HepG2 (cell line): ENCODE data around the gene NOL4L. TPM values are rescaled to one million over a fixed set of nuclear protein-coding genes. Genes with fewer than 3 reads are reported as not detected.

Experiments used
- KLF11 ChIP-seq: IDR thresholded peaks from 2 replicates; pipeline ENCODE4 v1.6.1; 2016; ENCODE audit warnings: missing compliant biosample characterization
- MTF2 ChIP-seq: sonication (generic); formaldehyde crosslinking; IDR thresholded peaks from 2 replicates; pipeline ENCODE4 v1.5.0; 2020; ENCODE audit warnings: missing genetic modification reagents, borderline replicate concordance
- NRL ChIP-seq: sonication (generic); formaldehyde crosslinking; IDR thresholded peaks from 2 replicates; pipeline ENCODE4 v1.5.0; 2020; ENCODE audit warnings: missing genetic modification reagents, mild to moderate bottlenecking, moderate library complexity, borderline replicate concordance
- POLR2A ChIP-seq, 2 experiments: IDR thresholded peaks; 2 replicates each; pipeline ENCODE4 v1.6.1; 2011; ENCODE audit warnings: low read depth in 2 of 2, low read length in 2 of 2, mild to moderate bottlenecking in 1 of 2, moderate library complexity in 1 of 2; ENCODE audit not compliant: insufficient read depth in 1 of 2
- RBM22 ChIP-seq: fragments of 200-400 bp; formaldehyde crosslinking; optimal IDR thresholded peaks from 2 replicates; pipeline ENCODE3; 2017; ENCODE audit warnings: mild to moderate bottlenecking, low read length, moderate library complexity
- TCF7 ChIP-seq: sonication (generic); IDR thresholded peaks from 2 replicates; pipeline ENCODE4 v1.6.1; 2016; ENCODE audit warnings: antibody characterized with exemption, low read depth
- TP53 ChIP-seq: sonication (generic); formaldehyde crosslinking; conservative IDR thresholded peaks from 2 replicates; pipeline ENCODE4 v1.4.0; 2020; ENCODE audit warnings: missing genetic modification reagents
- ZNF235 ChIP-seq: sonication (generic); formaldehyde crosslinking; IDR thresholded peaks from 2 replicates; pipeline ENCODE4 v1.8.1; 2023; ENCODE audit warnings: mild to moderate bottlenecking, missing genetic modification reagents, borderline replicate concordance
- ZNF34 ChIP-seq: sonication (generic); formaldehyde crosslinking; IDR thresholded peaks from 2 replicates; pipeline ENCODE4 v1.4.0; 2020; ENCODE audit warnings: mild to moderate bottlenecking, missing genetic modification reagents, borderline replicate concordance
- polyA plus RNA-seq, 8 experiments: library from polyadenylated mRNA; depleted of rRNA in 3 of 8; stranded (reverse) in 7 of 8; unstranded in 1 of 8; fragments of >200 nt; fragmentation: Illumina TruSeq in 4 of 8; extraction: Trizol in 4 of 8; gene quantifications; 2 replicates each; pipeline versions ENCODE4 v1.2.1 to v1.2.3, GENCODE V29; 2011 to 2016; ENCODE audit warnings: low read depth in 4 of 8, missing spikeins in 1 of 8, mixed read lengths in 1 of 8; ENCODE audit not compliant: insufficient read depth in 1 of 8
- total RNA-seq, 5 experiments: library from RNA; depleted of rRNA; stranded (reverse); fragments of >200 nt; fragmentation: Illumina TruSeq; extraction: Trizol; gene quantifications; 2 replicates each; pipeline ENCODE4 v1.2.3, GENCODE V29; 2016; ENCODE audit warnings: low read depth in 1 of 5
- TF ChIP-seq, protein P1 (sequence below): sonication (generic); formaldehyde crosslinking; conservative IDR thresholded peaks from 2 replicates; pipeline ENCODE4 v1.8.0; 2022; ENCODE audit warnings: mild to moderate bottlenecking, moderate library complexity, missing genetic modification reagents
- TF ChIP-seq, protein P2 (sequence below): sonication (generic); formaldehyde crosslinking; IDR thresholded peaks from 2 replicates; pipeline ENCODE4 v1.9.0; 2022; ENCODE audit warnings: low read depth, missing genetic modification reagents
- TF ChIP-seq, protein P3 (sequence below): sonication (generic); formaldehyde crosslinking; IDR thresholded peaks from 2 replicates; pipeline ENCODE4 v1.4.0; 2020; ENCODE audit warnings: low read depth, missing genetic modification reagents
- TF ChIP-seq, protein P4 (sequence below): sonication (generic); formaldehyde crosslinking; IDR thresholded peaks from 2 replicates; pipeline ENCODE4 v1.5.1; 2020; ENCODE audit warnings: mild to moderate bottlenecking, missing genetic modification reagents, moderate library complexity

NOL4L gene
- total and polyA plus RNA-seq, 2 of the 13 experiments (the other 11 are each of a cell fraction or from before 2014, with no cell fraction given), result 16.6 to 35.4 TPM

DNA sequence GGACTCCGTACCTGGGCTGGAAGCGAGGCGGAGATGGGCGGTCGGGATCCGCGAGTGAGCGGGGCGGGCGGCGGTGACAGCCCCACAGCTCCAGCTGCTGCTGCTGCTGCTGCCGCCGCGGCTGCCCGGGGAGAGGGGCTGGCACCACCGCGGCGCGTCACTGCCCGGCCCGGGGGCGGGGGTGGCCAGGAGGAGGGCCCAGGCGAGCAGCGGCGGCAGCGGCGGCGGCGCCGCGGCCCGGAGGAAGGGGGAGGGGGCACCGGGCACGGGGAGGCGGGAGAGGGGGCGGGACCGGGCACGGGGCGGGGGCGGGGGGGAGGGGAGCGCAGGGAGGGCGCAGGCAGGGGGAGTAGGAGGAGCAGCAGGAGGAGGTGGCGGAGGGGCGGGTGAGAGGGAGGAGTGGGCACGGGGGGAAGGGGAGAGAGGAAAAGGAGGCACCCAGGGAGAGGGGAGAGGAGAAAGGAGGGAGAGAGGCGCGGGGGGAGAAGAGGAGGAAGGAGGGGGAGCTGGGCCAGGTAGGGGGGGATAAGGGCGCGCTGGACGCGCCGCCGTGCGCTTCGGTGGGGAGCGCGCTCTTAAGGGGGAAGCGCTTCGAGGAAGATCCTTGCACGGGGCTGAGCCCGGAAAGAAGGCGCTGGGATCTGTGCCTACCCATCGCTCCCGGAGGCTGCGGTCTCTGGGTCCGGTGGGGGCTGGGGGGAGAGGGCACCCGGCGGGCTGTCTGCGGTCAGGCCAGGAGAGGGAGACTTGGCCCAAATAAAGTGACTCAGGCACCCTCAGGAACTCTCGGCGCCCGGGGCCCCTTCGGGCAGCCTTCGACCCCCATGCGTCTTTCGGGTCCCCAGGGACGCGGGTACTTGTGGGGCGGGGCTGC, 101.5 kb downstream of the NOL4L start (continued):
- TF ChIP-seq NRL (CRISPR knock-in tag) (peak; percentile 88; the same call in 1 of the 2 replicates), POLR2A (IDR thresholded peaks at IDR 0.05; ENCODE audit: insufficient read depth in 1 of 2, low read depth in 2 of 2, low read length in 2 of 2) (peak; percentile 31 to 38; a peak in 3 of 4 replicates), ZNF235 (peak; percentile 74; the same call in 1 of the 2 replicates), RBM22 (peak; percentile 33), MTF2 (CRISPR knock-in tag) (no peak), TP53 (CRISPR knock-in tag) (0 out of 2 replicates have a peak, but pooled peaks have one; percentile 40), KLF11 (CRISPR knock-in tag) (peak; percentile 75; the same call in 1 of the 2 replicates), TCF7 (no peak), ZNF34 (CRISPR knock-in tag) (0 out of 2 replicates have a peak, but pooled peaks have one; percentile 8)
- TF ChIP-seq, protein P1, sequence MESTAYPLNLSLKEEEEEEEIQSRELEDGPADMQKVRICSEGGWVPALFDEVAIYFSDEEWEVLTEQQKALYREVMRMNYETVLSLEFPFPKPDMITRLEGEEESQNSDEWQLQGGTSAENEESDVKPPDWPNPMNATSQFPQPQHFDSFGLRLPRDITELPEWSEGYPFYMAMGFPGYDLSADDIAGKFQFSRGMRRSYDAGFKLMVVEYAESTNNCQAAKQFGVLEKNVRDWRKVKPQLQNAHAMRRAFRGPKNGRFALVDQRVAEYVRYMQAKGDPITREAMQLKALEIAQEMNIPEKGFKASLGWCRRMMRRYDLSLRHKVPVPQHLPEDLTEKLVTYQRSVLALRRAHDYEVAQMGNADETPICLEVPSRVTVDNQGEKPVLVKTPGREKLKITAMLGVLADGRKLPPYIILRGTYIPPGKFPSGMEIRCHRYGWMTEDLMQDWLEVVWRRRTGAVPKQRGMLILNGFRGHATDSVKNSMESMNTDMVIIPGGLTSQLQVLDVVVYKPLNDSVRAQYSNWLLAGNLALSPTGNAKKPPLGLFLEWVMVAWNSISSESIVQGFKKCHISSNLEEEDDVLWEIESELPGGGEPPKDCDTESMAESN (CRISPR knock-in tag), result no peak; the same call in 1 of the 2 replicates
- TF ChIP-seq, protein P2, sequence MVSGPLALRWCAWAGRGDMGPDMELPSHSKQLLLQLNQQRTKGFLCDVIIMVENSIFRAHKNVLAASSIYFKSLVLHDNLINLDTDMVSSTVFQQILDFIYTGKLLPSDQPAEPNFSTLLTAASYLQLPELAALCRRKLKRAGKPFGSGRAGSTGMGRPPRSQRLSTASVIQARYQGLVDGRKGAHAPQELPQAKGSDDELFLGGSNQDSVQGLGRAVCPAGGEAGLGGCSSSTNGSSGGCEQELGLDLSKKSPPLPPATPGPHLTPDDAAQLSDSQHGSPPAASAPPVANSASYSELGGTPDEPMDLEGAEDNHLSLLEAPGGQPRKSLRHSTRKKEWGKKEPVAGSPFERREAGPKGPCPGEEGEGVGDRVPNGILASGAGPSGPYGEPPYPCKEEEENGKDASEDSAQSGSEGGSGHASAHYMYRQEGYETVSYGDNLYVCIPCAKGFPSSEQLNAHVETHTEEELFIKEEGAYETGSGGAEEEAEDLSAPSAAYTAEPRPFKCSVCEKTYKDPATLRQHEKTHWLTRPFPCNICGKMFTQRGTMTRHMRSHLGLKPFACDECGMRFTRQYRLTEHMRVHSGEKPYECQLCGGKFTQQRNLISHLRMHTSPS (CRISPR knock-in tag), result peak; percentile 60
- TF ChIP-seq, protein P3, sequence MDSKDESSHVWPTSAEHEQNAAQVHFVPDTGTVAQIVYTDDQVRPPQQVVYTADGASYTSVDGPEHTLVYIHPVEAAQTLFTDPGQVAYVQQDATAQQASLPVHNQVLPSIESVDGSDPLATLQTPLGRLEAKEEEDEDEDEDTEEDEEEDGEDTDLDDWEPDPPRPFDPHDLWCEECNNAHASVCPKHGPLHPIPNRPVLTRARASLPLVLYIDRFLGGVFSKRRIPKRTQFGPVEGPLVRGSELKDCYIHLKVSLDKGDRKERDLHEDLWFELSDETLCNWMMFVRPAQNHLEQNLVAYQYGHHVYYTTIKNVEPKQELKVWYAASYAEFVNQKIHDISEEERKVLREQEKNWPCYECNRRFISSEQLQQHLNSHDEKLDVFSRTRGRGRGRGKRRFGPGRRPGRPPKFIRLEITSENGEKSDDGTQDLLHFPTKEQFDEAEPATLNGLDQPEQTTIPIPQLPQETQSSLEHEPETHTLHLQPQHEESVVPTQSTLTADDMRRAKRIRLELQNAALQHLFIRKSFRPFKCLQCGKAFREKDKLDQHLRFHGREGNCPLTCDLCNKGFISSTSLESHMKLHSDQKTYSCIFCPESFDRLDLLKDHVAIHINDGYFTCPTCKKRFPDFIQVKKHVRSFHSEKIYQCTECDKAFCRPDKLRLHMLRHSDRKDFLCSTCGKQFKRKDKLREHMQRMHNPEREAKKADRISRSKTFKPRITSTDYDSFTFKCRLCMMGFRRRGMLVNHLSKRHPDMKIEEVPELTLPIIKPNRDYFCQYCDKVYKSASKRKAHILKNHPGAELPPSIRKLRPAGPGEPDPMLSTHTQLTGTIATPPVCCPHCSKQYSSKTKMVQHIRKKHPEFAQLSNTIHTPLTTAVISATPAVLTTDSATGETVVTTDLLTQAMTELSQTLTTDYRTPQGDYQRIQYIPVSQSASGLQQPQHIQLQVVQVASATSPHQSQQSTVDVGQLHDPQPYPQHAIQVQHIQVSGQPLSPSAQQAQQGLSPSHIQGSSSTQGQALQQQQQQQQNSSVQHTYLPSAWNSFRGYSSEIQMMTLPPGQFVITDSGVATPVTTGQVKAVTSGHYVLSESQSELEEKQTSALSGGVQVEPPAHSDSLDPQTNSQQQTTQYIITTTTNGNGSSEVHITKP (CRISPR knock-in tag), result peak; percentile 62; the same call in 1 of the 2 replicates
- TF ChIP-seq, protein P4, sequence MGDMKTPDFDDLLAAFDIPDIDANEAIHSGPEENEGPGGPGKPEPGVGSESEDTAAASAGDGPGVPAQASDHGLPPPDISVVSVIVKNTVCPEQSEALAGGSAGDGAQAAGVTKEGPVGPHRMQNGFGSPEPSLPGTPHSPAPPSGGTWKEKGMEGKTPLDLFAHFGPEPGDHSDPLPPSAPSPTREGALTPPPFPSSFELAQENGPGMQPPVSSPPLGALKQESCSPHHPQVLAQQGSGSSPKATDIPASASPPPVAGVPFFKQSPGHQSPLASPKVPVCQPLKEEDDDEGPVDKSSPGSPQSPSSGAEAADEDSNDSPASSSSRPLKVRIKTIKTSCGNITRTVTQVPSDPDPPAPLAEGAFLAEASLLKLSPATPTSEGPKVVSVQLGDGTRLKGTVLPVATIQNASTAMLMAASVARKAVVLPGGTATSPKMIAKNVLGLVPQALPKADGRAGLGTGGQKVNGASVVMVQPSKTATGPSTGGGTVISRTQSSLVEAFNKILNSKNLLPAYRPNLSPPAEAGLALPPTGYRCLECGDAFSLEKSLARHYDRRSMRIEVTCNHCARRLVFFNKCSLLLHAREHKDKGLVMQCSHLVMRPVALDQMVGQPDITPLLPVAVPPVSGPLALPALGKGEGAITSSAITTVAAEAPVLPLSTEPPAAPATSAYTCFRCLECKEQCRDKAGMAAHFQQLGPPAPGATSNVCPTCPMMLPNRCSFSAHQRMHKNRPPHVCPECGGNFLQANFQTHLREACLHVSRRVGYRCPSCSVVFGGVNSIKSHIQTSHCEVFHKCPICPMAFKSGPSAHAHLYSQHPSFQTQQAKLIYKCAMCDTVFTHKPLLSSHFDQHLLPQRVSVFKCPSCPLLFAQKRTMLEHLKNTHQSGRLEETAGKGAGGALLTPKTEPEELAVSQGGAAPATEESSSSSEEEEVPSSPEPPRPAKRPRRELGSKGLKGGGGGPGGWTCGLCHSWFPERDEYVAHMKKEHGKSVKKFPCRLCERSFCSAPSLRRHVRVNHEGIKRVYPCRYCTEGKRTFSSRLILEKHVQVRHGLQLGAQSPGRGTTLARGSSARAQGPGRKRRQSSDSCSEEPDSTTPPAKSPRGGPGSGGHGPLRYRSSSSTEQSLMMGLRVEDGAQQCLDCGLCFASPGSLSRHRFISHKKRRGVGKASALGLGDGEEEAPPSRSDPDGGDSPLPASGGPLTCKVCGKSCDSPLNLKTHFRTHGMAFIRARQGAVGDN (CRISPR knock-in tag), result peak; percentile 70
